ENCODE data around the gene ZMPSTE24.

The ZMPSTE24 gene

GRCh38 chr1:40305871-40306270, 47.8 kb downstream of the ZMPSTE24 start:
- DNase-seq, result no peak

DNA sequence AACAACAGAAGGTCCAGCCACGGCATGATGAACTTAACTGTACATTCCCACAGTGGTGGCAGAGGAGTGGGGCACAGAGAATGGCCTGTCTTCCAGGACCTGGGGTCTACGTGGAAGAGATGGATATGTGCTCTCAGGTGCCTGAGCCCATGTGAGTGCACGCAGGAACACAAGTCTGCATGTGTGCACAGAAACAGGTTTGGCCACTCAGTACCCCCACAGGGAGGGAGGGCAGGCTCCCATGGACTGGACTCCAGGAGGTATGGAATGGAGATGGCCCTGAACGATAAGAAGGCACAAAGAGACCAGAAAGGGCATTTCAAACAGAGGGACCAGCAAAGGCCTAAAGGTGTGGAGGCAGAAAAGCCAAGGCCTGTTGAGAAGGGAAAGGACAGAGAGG, 48.3 kb downstream of the ZMPSTE24 start:
- DNase-seq, result no peak

DNA sequence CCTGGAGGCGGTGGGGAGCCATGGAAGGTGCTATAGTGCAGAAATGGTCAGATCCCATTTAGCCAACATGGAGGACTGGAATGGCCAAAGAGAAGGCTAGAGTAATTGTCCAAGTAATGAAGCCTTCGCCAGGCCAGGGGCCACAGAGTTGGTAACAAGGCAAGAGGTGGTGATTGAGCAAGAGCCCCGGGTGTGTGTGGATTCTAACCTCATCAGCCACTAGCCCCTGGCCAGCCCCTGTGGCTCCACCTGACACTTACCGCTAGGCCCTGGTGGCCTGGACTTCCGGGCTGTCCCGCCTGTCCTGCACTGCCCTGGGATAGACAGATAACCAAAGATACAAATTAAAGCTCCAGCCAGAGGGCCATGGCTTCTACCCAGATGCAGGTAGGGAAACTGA, 49.1 kb downstream of the ZMPSTE24 start:
- no peak for DNase-seq

DNA sequence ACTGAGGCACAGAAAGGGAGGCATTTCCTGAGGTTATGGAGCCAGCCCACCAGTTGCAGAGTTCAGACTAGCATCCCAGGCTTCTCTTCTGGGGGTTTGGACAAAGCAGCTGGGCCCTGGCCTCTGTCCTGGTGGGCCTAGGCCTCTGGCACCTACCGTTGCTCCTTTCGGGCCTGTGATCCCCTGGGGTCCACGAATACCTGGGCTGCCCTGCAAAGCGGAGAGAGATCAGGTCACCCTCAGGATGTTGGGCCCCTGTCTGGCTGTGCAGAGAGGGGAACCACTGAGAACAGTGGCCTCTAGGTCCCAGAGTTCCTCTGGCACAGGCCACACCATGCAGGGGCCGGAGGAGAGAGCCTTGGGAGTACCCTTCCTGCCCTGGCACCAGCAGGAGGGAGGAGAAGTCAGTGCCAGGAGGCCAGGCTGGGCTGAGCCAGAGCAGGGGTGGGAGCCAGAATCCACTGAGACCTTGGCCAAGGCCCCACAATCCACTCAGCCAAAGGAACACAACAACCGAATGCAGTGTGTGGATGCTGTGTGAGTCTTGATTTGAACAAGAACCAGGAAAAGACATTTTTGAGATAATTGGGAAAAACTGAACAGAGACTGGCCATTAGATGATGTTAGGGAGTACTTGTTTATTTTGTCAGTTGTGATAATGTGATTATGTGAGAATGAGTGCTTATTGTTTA, 50.1 kb downstream of the ZMPSTE24 start:
- no peak for DNase-seq

DNA sequence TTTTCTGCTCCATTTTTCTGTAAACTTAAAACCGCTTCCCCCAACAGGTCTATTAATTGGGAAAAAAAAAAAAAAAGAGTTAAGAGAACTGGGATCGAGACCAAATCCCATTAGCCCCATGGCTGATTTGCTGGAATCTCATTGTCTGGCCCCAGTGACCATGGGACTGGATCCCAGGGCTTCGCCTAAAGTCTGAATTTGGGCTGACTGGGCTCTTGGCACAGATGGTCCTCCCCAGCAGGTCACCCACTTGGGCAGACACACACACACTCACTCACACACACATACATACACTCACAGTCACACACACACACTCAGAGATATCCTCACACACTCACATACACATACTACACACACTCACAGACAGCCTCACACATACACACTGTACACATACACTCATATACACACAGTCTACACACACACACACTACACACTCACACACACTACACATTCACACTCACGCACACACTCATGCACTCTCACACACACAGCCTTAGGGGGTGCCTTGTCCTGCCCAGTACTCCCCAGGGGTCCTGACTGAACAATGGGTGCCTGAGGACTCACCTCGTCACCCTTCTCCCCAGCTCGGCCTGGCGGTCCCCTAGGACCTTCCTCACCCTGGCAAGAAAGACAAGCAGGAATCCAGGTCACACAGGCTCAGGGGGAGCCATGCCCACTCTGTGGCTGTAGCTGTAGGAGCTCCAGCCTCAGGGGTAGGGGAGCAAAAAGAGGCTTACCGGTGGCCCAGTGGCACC, 51.5 kb downstream of the ZMPSTE24 start:
- no peak for DNase-seq

DNA sequence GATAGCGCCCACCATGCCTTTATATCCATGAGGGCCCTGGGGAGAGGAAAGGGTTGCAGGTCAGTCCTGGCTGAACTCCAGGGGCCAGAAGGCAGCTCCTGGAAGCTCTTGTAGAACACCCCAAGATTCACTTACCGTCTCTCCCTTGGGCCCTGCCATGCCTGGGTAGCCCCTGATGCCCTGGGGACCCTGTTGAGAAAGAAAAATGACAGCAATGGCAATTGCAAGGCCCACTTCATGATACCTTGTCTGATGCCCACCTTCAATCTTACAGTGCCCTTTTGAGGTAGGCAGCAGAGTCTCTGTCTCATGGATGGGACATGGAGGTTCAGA, 52.1 kb downstream of the ZMPSTE24 start:
- no peak for DNase-seq

- DNase-seq, result no peak
Measured at GRCh38 chr1:40310983-40311642, 53.1 kb downstream of the ZMPSTE24 start.

GRCh38 chr1:40311692-40312091, 53.7 kb downstream of the ZMPSTE24 start:
- no peak for DNase-seq

DNA sequence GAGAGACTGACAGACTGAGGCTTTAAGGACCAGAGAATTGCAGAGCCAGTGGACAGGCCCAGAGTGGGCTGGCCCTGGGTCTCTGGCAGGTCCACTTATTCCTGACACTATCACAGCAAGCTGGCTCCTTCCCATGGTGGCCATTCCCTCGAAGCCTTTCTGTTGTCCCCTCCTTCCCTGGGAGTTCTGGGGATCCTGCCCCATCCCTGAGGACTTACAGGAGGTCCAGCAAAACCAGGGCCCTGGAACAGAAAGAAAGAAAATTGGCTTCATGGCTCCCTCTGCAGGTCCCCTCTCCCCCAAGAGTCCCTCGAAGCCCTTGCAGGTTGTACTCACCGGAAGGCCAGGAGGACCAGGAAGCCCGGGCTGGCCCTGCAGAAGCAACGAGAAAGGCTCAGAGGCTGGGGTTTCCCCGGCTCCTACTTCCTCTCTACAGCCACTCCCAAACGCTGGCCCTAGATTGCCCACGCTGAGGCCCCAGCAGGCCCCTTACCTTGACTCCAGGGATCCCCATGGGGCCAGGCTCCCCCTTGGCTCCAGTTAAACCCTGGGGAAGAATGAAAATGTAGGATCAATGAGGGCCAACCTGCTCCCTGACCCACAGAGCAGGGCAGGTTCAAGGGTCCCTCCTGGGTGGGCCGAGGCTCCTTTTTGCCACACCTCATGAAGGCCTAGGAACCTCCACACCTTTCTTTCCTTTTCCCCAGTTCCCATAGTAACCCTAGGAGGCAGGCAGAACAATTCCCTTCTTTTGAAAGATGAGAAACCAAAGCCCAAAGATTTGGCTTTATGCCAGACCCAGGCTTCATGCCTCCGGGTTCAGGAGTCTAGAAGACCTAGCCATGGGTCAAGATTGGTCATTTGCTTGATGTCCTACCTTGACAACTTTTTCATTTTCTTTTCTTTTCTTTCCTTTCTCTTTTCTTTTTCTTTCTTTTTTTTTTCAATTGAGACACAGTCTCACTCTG, 54.5 kb downstream of the ZMPSTE24 start:
- no peak for DNase-seq

DNA sequence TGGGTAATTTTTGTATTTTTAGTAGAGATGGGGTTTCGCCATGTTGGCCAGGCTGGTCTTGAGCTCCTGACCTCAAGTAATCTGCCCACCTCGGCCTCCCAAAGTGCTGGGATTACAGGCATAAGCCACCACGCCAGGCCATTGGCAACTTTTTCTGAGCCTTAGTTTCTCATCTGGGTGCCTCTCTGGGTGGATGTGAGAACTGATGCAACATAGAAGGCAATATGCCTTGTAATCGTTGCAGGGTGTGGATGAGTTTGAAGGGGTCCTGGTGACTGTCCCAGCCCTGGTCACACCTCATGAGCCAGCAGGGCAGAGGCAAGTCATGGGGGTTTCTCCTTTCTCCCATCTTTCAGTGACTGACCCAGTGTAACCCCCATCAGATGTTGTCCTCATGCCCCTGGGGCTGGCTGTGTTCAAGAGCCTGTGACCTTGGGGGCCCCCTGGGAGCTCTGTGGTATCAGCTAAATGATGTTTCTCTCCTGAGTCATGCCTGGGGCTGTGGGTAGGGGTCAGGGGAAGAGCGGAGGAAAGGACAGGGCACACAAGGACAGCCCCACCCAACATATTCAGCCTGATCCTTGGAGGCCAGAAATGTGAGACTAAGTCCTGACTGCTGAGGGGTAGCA, 55.4 kb downstream of the ZMPSTE24 start:
- no peak for DNase-seq

- no peak for DNase-seq
Measured at GRCh38 chr1:40313958-40314720, 56.1 kb downstream of the ZMPSTE24 start.

- no peak for DNase-seq
Measured at GRCh38 chr1:40314721-40315238, 56.7 kb downstream of the ZMPSTE24 start.

GRCh38 chr1:40315239-40315794, 57.3 kb downstream of the ZMPSTE24 start:
- peak; percentile 71 for DNase-seq

DNA sequence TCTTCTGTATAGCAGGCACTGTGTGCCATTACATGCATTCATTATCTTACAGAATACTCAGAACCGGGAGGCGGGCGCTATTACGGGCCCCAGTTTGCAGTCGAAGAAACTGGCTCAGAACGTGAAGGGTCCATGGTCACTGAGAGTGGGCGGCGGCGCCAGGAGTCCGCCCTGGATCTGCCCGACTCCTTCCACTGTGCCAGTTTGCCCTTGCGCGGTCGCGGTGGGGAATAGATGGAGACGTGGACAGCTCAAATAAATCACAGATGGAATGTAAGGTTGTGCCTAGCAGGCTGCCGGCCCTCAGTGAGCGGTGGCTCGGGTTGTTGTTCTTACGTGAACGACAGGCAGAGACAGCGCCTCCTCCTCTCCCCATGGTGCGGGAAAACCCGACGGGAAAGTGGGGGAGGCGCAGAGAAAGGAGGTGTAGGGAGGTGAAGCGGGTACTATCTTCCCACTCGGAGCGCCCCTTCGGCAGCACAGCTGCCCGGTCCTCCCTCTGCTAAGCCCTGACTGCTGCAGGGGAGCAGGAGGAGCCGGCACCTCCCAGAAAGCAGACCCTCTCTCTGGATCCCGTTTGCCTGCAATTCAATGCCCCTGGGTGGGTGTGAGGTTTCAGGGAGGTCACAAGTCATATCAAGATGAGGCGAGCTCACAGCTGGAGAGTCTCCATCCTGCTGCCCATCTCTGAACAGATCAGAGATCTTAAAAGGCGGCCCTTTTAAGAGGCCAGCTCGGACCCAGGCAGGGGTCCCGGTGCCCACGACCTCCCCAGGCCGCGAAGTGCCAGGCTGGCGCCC, 58.0 kb downstream of the ZMPSTE24 start:
- no peak for DNase-seq

GRCh38 chr1:40316595-40317393, 58.8 kb downstream of the ZMPSTE24 start, which contains the start of gene COL9A2:
Gene COL9A2, minus strand, starts transcription at chr1:40317286. Its CDS starts 89 bp downstream, at chr1:40317197.
- no peak for DNase-seq

DNA sequence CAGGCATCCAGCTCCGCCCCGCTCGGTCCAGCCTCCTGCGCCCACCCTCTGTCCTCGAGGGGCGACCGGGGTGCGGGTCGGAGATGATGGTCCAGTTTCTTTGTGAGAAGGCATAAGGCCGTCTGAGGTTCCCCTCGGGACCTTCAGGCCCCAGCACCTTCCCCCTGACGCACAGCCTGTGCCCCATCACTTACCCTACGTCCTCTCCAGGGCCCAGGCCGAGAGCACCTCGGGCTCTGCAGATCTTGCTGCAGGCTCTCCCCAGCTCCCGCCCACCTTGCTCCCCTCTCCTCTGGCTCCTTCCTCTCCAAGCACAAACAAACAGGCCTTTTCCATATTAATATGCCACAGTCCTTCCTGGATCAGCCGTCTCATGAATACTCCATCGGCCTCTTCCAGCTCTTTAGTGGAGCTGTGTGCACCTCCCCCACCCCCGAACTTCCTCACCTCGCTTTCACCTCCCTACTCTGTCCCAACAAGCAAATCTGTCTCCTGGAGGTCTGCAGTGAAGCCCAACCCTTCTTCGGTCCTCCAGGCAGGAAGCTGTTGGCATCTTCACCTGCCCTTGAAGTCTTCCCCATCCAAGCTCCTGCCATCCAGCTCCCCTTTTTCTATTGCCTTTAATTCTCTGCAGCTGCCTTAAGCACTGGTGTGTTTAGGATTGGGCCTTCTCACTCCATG, 59.5 kb downstream of the ZMPSTE24 start:
- DNase-seq, result no peak

DNA sequence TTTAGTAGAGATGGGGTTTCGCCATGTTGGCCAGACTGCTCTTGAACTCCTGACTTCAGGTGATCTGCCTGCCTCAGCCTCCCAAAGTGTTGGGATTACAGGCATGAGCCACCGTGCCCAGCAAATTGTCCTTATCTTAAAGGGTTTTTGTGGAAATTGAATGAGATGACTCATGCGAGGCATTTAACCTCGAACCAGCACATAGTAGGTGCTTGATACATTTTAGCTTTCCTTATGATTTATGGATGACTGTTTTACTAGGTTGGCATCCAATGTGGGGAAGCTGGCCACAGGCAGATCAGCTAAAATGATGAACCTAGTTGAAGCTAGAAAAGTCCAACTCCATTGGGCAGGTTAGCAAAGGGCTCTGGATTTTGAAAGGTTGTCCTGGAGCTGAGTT, 60.4 kb downstream of the ZMPSTE24 start:
- no peak for DNase-seq

- no peak for DNase-seq
Measured at GRCh38 chr1:40318970-40319621, 61.1 kb downstream of the ZMPSTE24 start.
